ENCODE results near the gene ZBBX.
"Not testable (repeated sequence)": the region's sequence is repeated elsewhere in the genome, so short reads cannot be mapped to it uniquely, and the experiment has no call there.

The ZBBX gene
- 0 to 0.17 reads per million in 2 donors for total RNA-seq

GRCh38 chr3:167380004-167380689, at the start of gene ZBBX:
TSS of gene ZBBX (minus strand) at chr3:167380297. CDS start at chr3:167372901, 7,396 bp downstream.
- peak; percentile 21 for DNase-seq

- not testable (repeated sequence) for DNase-seq
Measured at GRCh38 chr3:167426962-167427361, 46.9 kb upstream of the ZBBX start.

- not testable (repeated sequence) for DNase-seq
Measured at GRCh38 chr3:167422396-167422795, 42.3 kb upstream of the ZBBX start.

GRCh38 chr3:167409611-167410010, 29.5 kb upstream of the ZBBX start:
- no peak for DNase-seq

GRCh38 chr3:167406876-167407492, 26.9 kb upstream of the ZBBX start:
- DNase-seq, result no peak

GRCh38 chr3:167397826-167398225, 17.7 kb upstream of the ZBBX start:
- DNase-seq, result no peak

- no peak for DNase-seq
Measured at GRCh38 chr3:167396075-167396474, 16.0 kb upstream of the ZBBX start.

- DNase-seq, result no peak
Measured at GRCh38 chr3:167394003-167394402, 13.9 kb upstream of the ZBBX start.

- DNase-seq, result no peak
Measured at GRCh38 chr3:167382155-167382554, 2.1 kb upstream of the ZBBX start.

- no peak for DNase-seq
Measured at GRCh38 chr3:167375478-167375877, 4.6 kb downstream of the ZBBX start.

- no peak for DNase-seq
Measured at GRCh38 chr3:167372138-167372537, 8.0 kb downstream of the ZBBX start.

GRCh38 chr3:167361948-167362347, 18.1 kb downstream of the ZBBX start:
- no peak for DNase-seq

- no peak for DNase-seq
Measured at GRCh38 chr3:167361306-167361705, 18.8 kb downstream of the ZBBX start.

GRCh38 chr3:167355446-167355845, 24.7 kb downstream of the ZBBX start:
- DNase-seq, result no peak

GRCh38 chr3:167354751-167355150, 25.3 kb downstream of the ZBBX start:
- no peak for DNase-seq

- no peak for DNase-seq
Measured at GRCh38 chr3:167350245-167350862, 29.7 kb downstream of the ZBBX start.

GRCh38 chr3:167346171-167346570, 33.9 kb downstream of the ZBBX start:
- no peak for DNase-seq

- DNase-seq, result no peak
Measured at GRCh38 chr3:167330993-167331785, 48.9 kb downstream of the ZBBX start.

- no peak for DNase-seq
Measured at GRCh38 chr3:167323572-167323971, 56.5 kb downstream of the ZBBX start.

- no peak for DNase-seq
Measured at GRCh38 chr3:167318996-167319615, 61.0 kb downstream of the ZBBX start.

- no peak for DNase-seq
Measured at GRCh38 chr3:167318306-167318705, 61.8 kb downstream of the ZBBX start.

- DNase-seq, result no peak
Measured at GRCh38 chr3:167306319-167306718, 73.8 kb downstream of the ZBBX start.
